A549 (cell line): ENCODE measurements around the gene CNBP. TPM values are rescaled to one million over a fixed set of nuclear protein-coding genes. Genes with fewer than 3 reads are reported as not detected.
A peak's percentile ranks its signal among the peaks of the same experiment; 100 is the strongest.
"Not testable (repeated sequence)": the region's sequence is repeated elsewhere in the genome, so short reads cannot be mapped to it uniquely, and the experiment has no call there.

Experiments used
- ATAC-seq, 2 experiments: fragments of 200-7000 bp in 1 of 2; fragments of >200 bp in 1 of 2; cut with Nextera tagmentation in 1 of 2; cut with Tn5 transposase in 1 of 2; 3 replicates each; pipeline versions ENCODE4 v1.8.0 to v1.9.1; 2018 to 2020; ENCODE audit warnings: mild to moderate bottlenecking in 1 of 2, moderate library complexity in 1 of 2
- CTCF ChIA-PET: fragments of 300-600 bp; sonication (Branson Sonifier 250); formaldehyde crosslinking; extraction: SDS; loops from one replicate; lab custom pipeline; 2021; ENCODE audit warnings: antibody characterized with exemption, inconsistent platforms; lab: Yijun Ruan, JAX
- POLR2A ChIA-PET: fragments of 350-600 bp; formaldehyde crosslinking; extraction: SDS; loops from one replicate; lab custom pipeline; 2021; ENCODE audit warnings: antibody characterized with exemption, inconsistent platforms; lab: Yijun Ruan, JAX
- DNase-seq, 2 experiments: peaks; one replicate each; pipeline versions ENCODE4 v3.0.0 to v3.0.0-alpha.2; 2011 to 2016; ENCODE audit warnings: low read depth in 1 of 2, low spot score in 1 of 2
- FAIRE-seq: peaks from 2 replicates; lab custom pipeline; 2011; peaks lifted over from hg19 to GRCh38; lab: Jason Lieb, UNC
- H3K27ac ChIP-seq, 2 experiments: fragments of >200 bp; sonication (Bioruptor Twin); formaldehyde crosslinking; 3 replicates each; pipeline ENCODE4 v1.5.1; 2016 to 2017
- H3K4me1 ChIP-seq: fragments of >200 bp; sonication (Bioruptor Twin); formaldehyde crosslinking; 3 replicates; pipeline ENCODE4 v1.6.1; 2016
- H3K4me2 ChIP-seq: fragments of >200 bp; sonication (Bioruptor Twin); formaldehyde crosslinking; 3 replicates; pipeline ENCODE4 v1.6.1; 2016
- H3K4me3 ChIP-seq: fragments of >200 bp; sonication (Bioruptor Twin); formaldehyde crosslinking; 3 replicates; pipeline ENCODE4 v1.5.1; 2016
- H3K9me3 ChIP-seq: fragments of >200 bp; sonication (Bioruptor Twin); formaldehyde crosslinking; 3 replicates; pipeline ENCODE4 v1.6.1; 2016
- CBX2 ChIP-seq: fragments of 200-600 bp; sonication (generic); IDR thresholded peaks from 2 replicates; pipeline ENCODE4 v1.6.1; 2016; ENCODE audit warnings: low read depth, mild to moderate bottlenecking, borderline replicate concordance
- CEBPB ChIP-seq, 2 experiments: fragments of >200 bp in 1 of 2; sonication (Bioruptor Twin) in 1 of 2; formaldehyde crosslinking in 1 of 2; IDR thresholded peaks; 2 replicates each; pipeline ENCODE4 v1.6.1; 2012 to 2016
- CHD4 ChIP-seq: fragments of 200-600 bp; sonication (generic); IDR thresholded peaks from 2 replicates; pipeline ENCODE4 v1.6.1; 2016; ENCODE audit warnings: antibody characterized with exemption, mild to moderate bottlenecking, borderline replicate concordance
- EHMT2 ChIP-seq: fragments of 200-600 bp; sonication (generic); IDR thresholded peaks from 2 replicates; pipeline ENCODE4 v1.6.1; 2016; ENCODE audit warnings: antibody characterized with exemption, low read depth, mild to moderate bottlenecking, moderate library complexity
- FOXS1 ChIP-seq: fragments of 250-450 bp; sonication (Bioruptor Pico); IDR thresholded peaks from 2 replicates; pipeline ENCODE4 v1.5.0; 2020; ENCODE audit warnings: mild to moderate bottlenecking, moderate library complexity
- GATA3 ChIP-seq: IDR thresholded peaks from 2 replicates; pipeline ENCODE4 v1.6.1; 2012; ENCODE audit warnings: borderline replicate concordance
- HOXA7 ChIP-seq: fragments of 250-450 bp; sonication (Bioruptor Pico); IDR thresholded peaks from 2 replicates; pipeline ENCODE4 v1.5.0; 2020; ENCODE audit warnings: mild to moderate bottlenecking, moderate library complexity
- HOXB5 ChIP-seq: fragments of 250-450 bp; sonication (Bioruptor Pico); IDR thresholded peaks from 2 replicates; pipeline ENCODE4 v1.5.0; 2020; ENCODE audit warnings: mild to moderate bottlenecking, moderate library complexity
- JUN ChIP-seq, 2 experiments: fragments of >200 bp; sonication (Bioruptor Twin); formaldehyde crosslinking; IDR thresholded peaks; 2 replicates in 1 of 2; 3 replicates in 1 of 2; pipeline ENCODE4 v1.6.1; 2016 to 2017
- JUNB ChIP-seq: fragments of >200 bp; sonication (Bioruptor Twin); formaldehyde crosslinking; IDR thresholded peaks from 2 replicates; pipeline ENCODE4 v1.6.1; 2016
- MAZ ChIP-seq: fragments of 150-350 bp; IDR thresholded peaks from 2 replicates; pipeline ENCODE4 v1.6.1; 2014; ENCODE audit warnings: antibody characterized with exemption, low read depth, low read length, borderline replicate concordance
- NFE2L2 ChIP-seq: fragments of 150-350 bp; conservative IDR thresholded peaks from 2 replicates; pipeline ENCODE4 v1.6.1; 2014; ENCODE audit warnings: low read length
- NR3C1 ChIP-seq: fragments of >200 bp; sonication (Bioruptor Twin); formaldehyde crosslinking; IDR thresholded peaks from 3 replicates; pipeline ENCODE4 v1.6.1; 2017
- PHF8 ChIP-seq: fragments of 200-600 bp; sonication (generic); IDR thresholded peaks from 2 replicates; pipeline ENCODE4 v1.6.1; 2016; ENCODE audit warnings: low read depth, mild to moderate bottlenecking, antibody characterized with exemption, moderate library complexity, borderline replicate concordance
- POLR2A ChIP-seq: IDR thresholded peaks from 2 replicates; pipeline ENCODE4 v1.6.1; 2012; ENCODE audit warnings: mild to moderate bottlenecking, low read length
- RAD21 ChIP-seq, 2 experiments: fragments of >200 bp in 1 of 2; sonication (Bioruptor Twin) in 1 of 2; formaldehyde crosslinking in 1 of 2; IDR thresholded peaks in 1 of 2; conservative IDR thresholded peaks in 1 of 2; 2 replicates in 1 of 2; 3 replicates in 1 of 2; pipeline ENCODE4 v1.6.1; 2012 to 2018; ENCODE audit warnings: inconsistent platforms in 1 of 2
- RFX5 ChIP-seq: fragments of 450-650 bp; IDR thresholded peaks from 2 replicates; pipeline ENCODE4 v1.7.1; 2014; ENCODE audit warnings: antibody characterized with exemption, mild to moderate bottlenecking, moderate library complexity
- RNF2 ChIP-seq: fragments of 200-600 bp; sonication (generic); IDR thresholded peaks from 2 replicates; pipeline ENCODE4 v1.6.1; 2016; ENCODE audit warnings: low read depth, mild to moderate bottlenecking, antibody characterized with exemption, moderate library complexity, borderline replicate concordance
- SMC3 ChIP-seq: fragments of >200 bp; sonication (Bioruptor Twin); formaldehyde crosslinking; IDR thresholded peaks from 3 replicates; pipeline ENCODE4 v1.6.1; 2018; ENCODE audit warnings: inconsistent platforms
- SREBF2 ChIP-seq: fragments of 450-650 bp; IDR thresholded peaks from 2 replicates; pipeline ENCODE4 v1.6.1; 2014; ENCODE audit warnings: mild to moderate bottlenecking, moderate library complexity
- ZC3H11A ChIP-seq: fragments of 450-650 bp; IDR thresholded peaks from 2 replicates; pipeline ENCODE4 v1.6.1; 2014; ENCODE audit warnings: antibody characterized with exemption, mild to moderate bottlenecking
- ZFP36 ChIP-seq: fragments of 450-650 bp; IDR thresholded peaks from 2 replicates; pipeline ENCODE4 v1.6.1; 2014; ENCODE audit warnings: borderline replicate concordance; ENCODE audit not compliant: partially characterized antibody
- WGBS: methylation state at CpG from one replicate; pipeline ENCODE4 v1.1.6; 2017; ENCODE audit errors: missing lambda C conversion rate; 5-methylcytosine and 5-hydroxymethylcytosine counted together
- polyA plus RNA-seq, 4 experiments: library from polyadenylated mRNA; depleted of rRNA in 3 of 4; stranded (reverse); fragments of >200 nt; fragmentation: RNase III in 1 of 4; extraction: RNeasy Plus Mini Kit Qiagen cat#74134 plus additional on column Dnase treatment in 1 of 4; gene quantifications; 2 replicates in 3 of 4; 3 replicates in 1 of 4; pipeline ENCODE4 v1.2.3, GENCODE V29; 2011 to 2017
- TF ChIP-seq, protein P1 (sequence below): fragments of >200 bp; sonication (Bioruptor Twin); formaldehyde crosslinking; IDR thresholded peaks from 2 replicates; pipeline ENCODE4 v1.6.1; 2016
- TF ChIP-seq, protein P2 (sequence below): fragments of 450-650 bp; IDR thresholded peaks from 2 replicates; pipeline ENCODE4 v1.6.1; 2014; ENCODE audit warnings: antibody characterized with exemption
- TF ChIP-seq, protein P3 (sequence below): fragments of 150-350 bp; IDR thresholded peaks from 2 replicates; pipeline ENCODE4 v1.6.1; 2014; ENCODE audit warnings: low read depth, mild to moderate bottlenecking, low read length
- TF ChIP-seq, protein P4 (sequence below): fragments of 200-600 bp; sonication (generic); IDR thresholded peaks from 2 replicates; pipeline ENCODE4 v1.6.1; 2016; ENCODE audit warnings: antibody characterized with exemption, mild to moderate bottlenecking, moderate library complexity

CNBP gene
- polyA plus RNA-seq, 2 of the 4 experiments (the other 2 are of a cell fraction): 312 to 365 TPM

DNA sequence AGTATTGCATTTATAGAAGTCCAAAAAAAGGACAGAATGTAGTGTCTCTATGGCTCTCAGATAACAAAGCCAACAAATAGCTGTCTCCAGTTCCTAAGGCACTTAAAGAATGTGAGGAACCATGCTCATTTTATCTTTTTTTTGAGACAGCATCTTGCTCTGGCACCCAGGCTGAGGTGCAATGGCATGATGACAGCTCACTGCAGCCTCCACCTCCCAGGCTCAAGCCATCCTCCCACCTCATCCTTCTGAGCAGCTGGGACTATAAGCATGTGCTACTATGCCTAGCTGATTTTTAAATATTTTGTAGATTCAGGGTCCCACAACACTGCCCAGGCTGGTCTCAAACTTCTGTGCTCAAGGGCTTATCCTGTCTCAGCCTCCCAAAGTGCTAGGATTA, 38.9 kb downstream of the CNBP start:
- Histone ChIP-seq H3K9me3 (no peaks in the 10 kb centered on the region), H3K27ac (no peak overlapping the region), H3K4me3 (no peak overlapping the region), H3K4me2 (no peak overlapping the region), H3K4me1 (no peaks in the 10 kb centered on the region)
- TF ChIP-seq CBX2: no peak
- TF ChIP-seq, protein P1, sequence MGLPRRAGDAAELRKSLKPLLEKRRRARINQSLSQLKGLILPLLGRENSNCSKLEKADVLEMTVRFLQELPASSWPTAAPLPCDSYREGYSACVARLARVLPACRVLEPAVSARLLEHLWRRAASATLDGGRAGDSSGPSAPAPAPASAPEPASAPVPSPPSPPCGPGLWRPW: no peak
- TF ChIP-seq, protein P2, sequence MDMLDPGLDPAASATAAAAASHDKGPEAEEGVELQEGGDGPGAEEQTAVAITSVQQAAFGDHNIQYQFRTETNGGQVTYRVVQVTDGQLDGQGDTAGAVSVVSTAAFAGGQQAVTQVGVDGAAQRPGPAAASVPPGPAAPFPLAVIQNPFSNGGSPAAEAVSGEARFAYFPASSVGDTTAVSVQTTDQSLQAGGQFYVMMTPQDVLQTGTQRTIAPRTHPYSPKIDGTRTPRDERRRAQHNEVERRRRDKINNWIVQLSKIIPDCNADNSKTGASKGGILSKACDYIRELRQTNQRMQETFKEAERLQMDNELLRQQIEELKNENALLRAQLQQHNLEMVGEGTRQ: no peak
- TF ChIP-seq CHD4: no peak
- no peak for TF ChIP-seq NFE2L2
- no peak for TF ChIP-seq JUNB
- no peak for TF ChIP-seq POLR2A
- no peak for TF ChIP-seq RNF2
- TF ChIP-seq RAD21 (conservative IDR thresholded peaks at IDR 0.05 in 1 of 2, IDR thresholded peaks at IDR 0.05 in 1 of 2): no peak
- TF ChIP-seq FOXS1 (CRISPR knock-in tag): no peak
- no peak for TF ChIP-seq ZC3H11A
- ATAC-seq: no peak
- FAIRE-seq: no peak
- ChIA-PET CTCF (interaction anchor here (0.9 to 2.1 kb wide), 3 partner anchors 80 to 174 kb away, joined by 3 to 4 read pairs (median 4); no protein-coding TSS in a partner anchor), POLR2A (no interaction called here)
- DNase-seq: no peak

DNA sequence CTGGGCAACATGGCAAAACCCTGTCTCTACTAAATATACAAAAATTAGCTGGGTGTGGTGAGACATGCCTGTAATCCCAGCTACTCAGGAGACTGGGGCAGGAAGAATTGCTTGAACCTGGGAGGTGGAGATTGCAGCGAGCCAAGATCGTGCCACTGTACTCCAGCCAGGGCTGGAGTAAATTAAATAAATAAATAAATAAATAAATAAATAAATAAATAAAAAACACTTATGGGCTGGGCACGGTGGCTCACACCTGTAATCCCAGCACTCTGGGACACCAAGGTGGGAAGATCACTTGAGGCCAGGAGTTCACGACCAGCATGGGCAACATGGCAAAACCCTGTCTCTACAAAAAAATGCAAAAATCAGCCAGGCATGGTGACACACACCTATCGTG, 42.7 kb downstream of the CNBP start:
- H3K27ac ChIP-seq, FAIRE-seq, ATAC-seq, POLR2A ChIA-PET, H3K9me3 ChIP-seq, H3K4me3 ChIP-seq, DNase-seq, H3K4me1 ChIP-seq, H3K4me2 ChIP-seq: not testable (repeated sequence)
- CTCF ChIA-PET: interaction anchor here (1.6 kb wide), 1 partner anchor 105 kb away, joined by 4 read pairs; no protein-coding TSS in a partner anchor
- 95% methylated on average over 5 of the region's 5 CpGs for WGBS
- TF ChIP-seq ZC3H11A: peak; percentile 30

DNA sequence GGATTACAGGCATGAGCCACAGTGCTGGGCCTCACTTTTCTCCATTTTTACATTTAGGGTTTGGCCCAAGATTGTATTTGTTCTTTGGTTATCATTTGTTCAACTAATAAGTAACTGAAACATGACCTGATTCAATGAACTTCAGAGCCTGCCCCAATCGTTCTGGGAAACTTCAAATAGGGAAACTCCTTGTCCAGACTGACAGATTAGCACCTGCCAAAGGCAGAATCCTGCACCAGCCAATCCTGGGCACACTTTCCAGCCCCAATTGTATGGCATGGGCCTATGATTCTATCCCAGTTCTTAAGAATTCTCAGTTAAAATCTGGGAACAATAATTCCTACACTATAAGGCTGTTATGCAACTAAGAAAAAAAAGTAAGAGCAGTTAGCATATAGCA, 43.8 kb downstream of the CNBP start:
- 7% methylated on average over 1 of the region's 1 CpG for WGBS
- DNase-seq: no peak
- Histone ChIP-seq H3K9me3 (no peaks in the 10 kb centered on the region), H3K4me2 (no peak overlapping the region), H3K27ac (no peak overlapping the region), H3K4me3 (no peak overlapping the region)
- ChIA-PET POLR2A (no interaction called here), CTCF (interaction anchor here (1.6 kb wide), 1 partner anchor 106 kb away, joined by 4 read pairs; no protein-coding TSS in a partner anchor)
- no peak for FAIRE-seq
- no peak for ATAC-seq
- no peak for TF ChIP-seq NR3C1
- no peak for TF ChIP-seq CEBPB (IDR thresholded peaks at IDR 0.05)
- no peak for TF ChIP-seq RFX5
- no peak for TF ChIP-seq ZFP36
- TF ChIP-seq RNF2: no peak
- TF ChIP-seq MAZ: no peak
- TF ChIP-seq SREBF2: no peak
- no peak for TF ChIP-seq JUN (IDR thresholded peaks at IDR 0.05)
- TF ChIP-seq HOXB5 (CRISPR knock-in tag): no peak
- TF ChIP-seq NFE2L2: no peak
- TF ChIP-seq, protein P3, sequence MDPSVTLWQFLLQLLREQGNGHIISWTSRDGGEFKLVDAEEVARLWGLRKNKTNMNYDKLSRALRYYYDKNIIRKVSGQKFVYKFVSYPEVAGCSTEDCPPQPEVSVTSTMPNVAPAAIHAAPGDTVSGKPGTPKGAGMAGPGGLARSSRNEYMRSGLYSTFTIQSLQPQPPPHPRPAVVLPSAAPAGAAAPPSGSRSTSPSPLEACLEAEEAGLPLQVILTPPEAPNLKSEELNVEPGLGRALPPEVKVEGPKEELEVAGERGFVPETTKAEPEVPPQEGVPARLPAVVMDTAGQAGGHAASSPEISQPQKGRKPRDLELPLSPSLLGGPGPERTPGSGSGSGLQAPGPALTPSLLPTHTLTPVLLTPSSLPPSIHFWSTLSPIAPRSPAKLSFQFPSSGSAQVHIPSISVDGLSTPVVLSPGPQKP: no peak
- no peak for TF ChIP-seq GATA3
- TF ChIP-seq SMC3: no peak
- TF ChIP-seq, protein P1: no peak
- TF ChIP-seq, protein P4, sequence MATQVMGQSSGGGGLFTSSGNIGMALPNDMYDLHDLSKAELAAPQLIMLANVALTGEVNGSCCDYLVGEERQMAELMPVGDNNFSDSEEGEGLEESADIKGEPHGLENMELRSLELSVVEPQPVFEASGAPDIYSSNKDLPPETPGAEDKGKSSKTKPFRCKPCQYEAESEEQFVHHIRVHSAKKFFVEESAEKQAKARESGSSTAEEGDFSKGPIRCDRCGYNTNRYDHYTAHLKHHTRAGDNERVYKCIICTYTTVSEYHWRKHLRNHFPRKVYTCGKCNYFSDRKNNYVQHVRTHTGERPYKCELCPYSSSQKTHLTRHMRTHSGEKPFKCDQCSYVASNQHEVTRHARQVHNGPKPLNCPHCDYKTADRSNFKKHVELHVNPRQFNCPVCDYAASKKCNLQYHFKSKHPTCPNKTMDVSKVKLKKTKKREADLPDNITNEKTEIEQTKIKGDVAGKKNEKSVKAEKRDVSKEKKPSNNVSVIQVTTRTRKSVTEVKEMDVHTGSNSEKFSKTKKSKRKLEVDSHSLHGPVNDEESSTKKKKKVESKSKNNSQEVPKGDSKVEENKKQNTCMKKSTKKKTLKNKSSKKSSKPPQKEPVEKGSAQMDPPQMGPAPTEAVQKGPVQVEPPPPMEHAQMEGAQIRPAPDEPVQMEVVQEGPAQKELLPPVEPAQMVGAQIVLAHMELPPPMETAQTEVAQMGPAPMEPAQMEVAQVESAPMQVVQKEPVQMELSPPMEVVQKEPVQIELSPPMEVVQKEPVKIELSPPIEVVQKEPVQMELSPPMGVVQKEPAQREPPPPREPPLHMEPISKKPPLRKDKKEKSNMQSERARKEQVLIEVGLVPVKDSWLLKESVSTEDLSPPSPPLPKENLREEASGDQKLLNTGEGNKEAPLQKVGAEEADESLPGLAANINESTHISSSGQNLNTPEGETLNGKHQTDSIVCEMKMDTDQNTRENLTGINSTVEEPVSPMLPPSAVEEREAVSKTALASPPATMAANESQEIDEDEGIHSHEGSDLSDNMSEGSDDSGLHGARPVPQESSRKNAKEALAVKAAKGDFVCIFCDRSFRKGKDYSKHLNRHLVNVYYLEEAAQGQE: no peak
- no peak for TF ChIP-seq EHMT2
- TF ChIP-seq PHF8: no peak
- TF ChIP-seq HOXA7 (CRISPR knock-in tag): no peak
- TF ChIP-seq, all 56 proteins: peak for 0
- H3K4me1 ChIP-seq: no peaks in the 10 kb centered on the region

DNA sequence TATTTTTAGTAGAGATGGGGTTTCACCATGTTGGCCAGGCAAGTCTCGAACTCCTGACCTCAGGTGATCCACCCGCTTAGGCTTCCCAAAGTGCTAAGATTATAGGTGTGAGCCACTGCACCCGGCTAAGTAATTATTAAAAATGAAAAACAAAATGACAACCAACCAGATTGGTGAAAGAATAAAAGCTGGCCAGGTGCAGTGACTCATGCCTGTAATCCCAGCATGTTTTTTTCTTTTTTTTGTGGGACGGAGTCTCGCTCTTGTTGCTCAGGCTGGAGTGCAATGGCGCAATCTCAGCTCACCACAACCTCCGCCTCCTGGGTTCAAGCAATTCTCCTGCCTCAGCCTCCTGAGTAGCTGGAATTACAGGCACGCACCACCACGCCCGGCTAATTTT, 47.4 kb downstream of the CNBP start:
- ATAC-seq, H3K27ac ChIP-seq, DNase-seq, H3K4me3 ChIP-seq, POLR2A ChIA-PET, FAIRE-seq, H3K4me2 ChIP-seq, H3K9me3 ChIP-seq, H3K4me1 ChIP-seq: not testable (repeated sequence)
- CTCF ChIA-PET: interaction anchor here (0.7 to 1.5 kb wide), 4 partner anchors 9 to 109 kb away, joined by 3 to 5 read pairs (median 4); no protein-coding TSS in a partner anchor
- WGBS: 92% methylated on average over 10 of the region's 10 CpGs
